Esophagus squamous epithelium (tissue), 4 donors: Measurements from ENCODE around the gene HELZ.

Source experiments
- CTCF ChIP-seq, 6 experiments: fragments of 450-650 bp in 4 of 6; fragments of 200-600 bp in 2 of 6; sonication (generic) in 2 of 6; IDR thresholded peaks; one replicate each; pipeline ENCODE4 v1.5.1; 2016 to 2019; ENCODE audit warnings: antibody characterized with exemption in 6 of 6, mild to moderate bottlenecking in 4 of 6, moderate library complexity in 4 of 6
- POLR2A ChIP-seq, 4 donors: fragments of 450-650 bp; IDR thresholded peaks; one replicate each; pipeline ENCODE4 v1.6.1; 2017; ENCODE audit warnings: antibody characterized with exemption in 4 of 4, mild to moderate bottlenecking in 4 of 4, moderate library complexity in 3 of 4

GRCh38 chr17:67074781-67075180 is 170.2 kb downstream of the HELZ start:
- TF ChIP-seq CTCF (IDR thresholded peaks at IDR 0.05) = no peak
- TF ChIP-seq POLR2A (IDR thresholded peaks at IDR 0.05) = no peak
